HG03521 (cell line): Measurements from ENCODE around the gene MTF1.
"Not testable (repeated sequence)": the region's sequence is repeated elsewhere in the genome, so short reads cannot be mapped to it uniquely, and the experiment has no call there.

Experiments used
- ATAC-seq: cut with Tn5 transposase; IDR thresholded peaks from one replicate; pipeline ENCODE4 v1.9.1; 2021; ENCODE audit warnings: mild to moderate bottlenecking, moderate library complexity; ENCODE audit not compliant: unreplicated experiment

MTF1 gene

GRCh38 chr1:37794372-37795339, 64.7 kb downstream of the MTF1 start:
- peak; percentile 28 for ATAC-seq

GRCh38 chr1:37793773-37794371, 65.5 kb downstream of the MTF1 start, which contains the start of gene MANEAL:
Gene MANEAL, plus strand, starts transcription at chr1:37793847. Its CDS starts 336 bp downstream, at chr1:37794183.
- peak; percentile 58 for ATAC-seq

DNA sequence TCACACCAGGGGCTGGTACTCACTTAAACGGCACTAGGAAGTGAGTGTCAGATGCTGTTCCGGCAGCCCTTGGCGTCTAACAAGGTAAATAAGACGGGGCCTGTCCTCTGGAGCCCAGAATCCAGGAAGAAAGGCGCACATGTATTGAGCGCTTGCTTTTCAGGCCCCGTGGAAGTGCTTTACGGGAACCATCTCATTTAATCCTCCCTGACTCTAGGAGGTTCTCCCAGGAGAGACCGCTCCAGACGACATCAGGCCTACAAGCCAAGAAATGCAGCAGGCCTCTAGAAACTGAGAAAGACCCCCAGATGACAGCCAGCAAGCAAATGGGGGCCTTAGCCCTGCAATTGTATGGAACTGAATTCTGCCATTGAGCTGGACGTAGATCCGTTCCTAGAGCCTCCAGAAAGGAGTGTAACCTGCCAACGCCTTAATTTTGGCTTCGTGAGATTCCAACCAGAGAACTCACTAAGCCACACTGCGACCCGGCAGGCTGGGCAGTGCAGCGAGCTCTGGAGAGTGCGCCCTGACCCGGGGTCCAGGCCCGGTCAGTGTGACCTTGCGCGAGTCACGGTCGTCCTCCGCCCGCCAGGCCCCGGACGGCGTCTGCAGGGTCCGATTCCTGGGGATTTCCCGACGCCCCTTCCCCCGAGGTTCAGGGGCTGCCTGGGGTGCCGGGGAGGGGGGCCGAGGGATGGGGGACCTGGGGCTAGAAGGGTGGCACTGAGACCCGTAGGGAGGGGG, 66.3 kb downstream of the MTF1 start:
- ATAC-seq, result no peak

DNA sequence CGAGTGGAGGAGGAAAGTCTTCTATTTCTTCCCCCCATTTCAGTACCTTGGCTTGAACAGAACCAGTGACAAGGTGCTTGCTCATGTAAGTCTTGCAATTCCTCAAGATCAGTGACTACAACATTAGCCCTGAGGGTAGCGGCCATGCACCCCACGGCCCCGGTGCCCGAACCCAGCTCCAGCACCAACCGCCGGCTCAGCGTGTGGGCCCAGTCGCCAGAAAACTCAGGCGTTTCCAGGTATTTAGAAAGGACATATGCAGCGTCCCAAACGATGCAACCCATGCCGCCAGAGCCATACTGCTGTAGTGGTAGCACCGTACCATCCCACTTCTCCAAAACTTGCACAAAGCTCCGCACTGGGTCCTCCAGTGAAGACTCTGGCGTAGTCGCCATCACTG, 76.9 kb downstream of the MTF1 start:
- no peak for ATAC-seq

- ATAC-seq, result no peak
Observed at GRCh38 chr1:37778654-37779053, 80.7 kb downstream of the MTF1 start.

DNA sequence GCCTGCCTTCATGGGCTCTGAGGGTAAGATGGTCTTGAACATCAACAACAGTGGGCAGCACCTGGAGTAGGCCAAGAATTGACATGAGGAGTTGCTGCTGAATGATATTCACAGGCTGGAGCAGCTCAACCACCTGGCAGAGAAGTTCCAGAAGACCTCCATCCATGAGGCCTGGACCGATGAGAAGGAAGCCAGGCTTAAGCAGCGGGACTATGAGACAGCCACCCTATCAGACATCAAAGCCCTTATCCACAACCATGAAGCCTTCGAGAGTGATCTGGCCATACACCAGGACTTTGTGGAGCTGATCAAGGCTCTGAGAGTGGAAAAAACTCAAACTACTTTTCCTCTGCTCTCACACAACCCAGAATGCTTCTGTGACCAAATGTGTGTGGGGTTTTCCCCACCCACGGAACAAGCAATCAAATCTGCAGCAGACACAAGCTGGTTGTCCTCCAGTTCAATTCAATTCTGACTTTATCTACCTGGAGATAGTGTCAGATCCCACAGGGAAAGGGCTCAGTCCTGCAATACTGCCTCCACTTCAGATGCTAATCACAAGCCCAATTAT, 82.4 kb downstream of the MTF1 start:
- ATAC-seq, result no peak

DNA sequence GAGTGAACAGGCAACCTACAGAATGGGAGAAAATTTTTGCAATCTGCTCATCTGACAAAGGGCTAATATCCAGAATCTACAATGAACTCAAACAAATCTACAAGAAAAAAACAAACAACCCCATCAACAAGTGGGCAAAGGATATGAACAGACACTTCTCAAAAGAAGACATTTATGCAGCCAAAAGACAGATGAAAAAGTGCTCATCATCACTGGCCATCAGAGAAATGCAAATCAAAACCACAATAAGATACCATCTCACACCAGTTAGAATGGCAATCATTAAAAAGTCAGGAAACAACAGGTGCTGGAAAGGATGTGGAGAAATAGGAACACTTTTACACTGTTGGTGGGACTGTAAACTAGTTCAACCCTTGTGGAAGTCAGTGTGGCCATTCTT, 88.0 kb downstream of the MTF1 start:
- not testable (repeated sequence) for ATAC-seq

DNA sequence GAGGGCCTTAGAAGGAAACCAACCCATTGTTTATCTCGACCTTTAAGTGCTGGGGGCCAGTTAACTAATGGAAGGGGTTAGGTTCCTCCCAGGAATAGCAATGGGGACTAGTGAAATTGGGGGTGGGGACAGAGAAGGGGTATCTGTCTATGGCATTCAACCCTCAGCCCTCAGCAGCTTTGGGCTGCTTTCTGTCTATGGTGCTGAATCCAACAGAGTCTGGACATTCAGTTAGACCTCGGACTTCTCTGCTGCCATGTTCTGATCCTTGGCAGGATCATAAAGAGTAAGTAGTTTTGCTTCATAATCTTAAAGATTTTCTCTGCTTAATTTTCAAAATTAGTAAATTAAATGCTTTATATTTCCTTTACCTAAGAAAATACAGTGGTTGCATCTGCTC, 91.9 kb downstream of the MTF1 start:
- ATAC-seq, result no peak

DNA sequence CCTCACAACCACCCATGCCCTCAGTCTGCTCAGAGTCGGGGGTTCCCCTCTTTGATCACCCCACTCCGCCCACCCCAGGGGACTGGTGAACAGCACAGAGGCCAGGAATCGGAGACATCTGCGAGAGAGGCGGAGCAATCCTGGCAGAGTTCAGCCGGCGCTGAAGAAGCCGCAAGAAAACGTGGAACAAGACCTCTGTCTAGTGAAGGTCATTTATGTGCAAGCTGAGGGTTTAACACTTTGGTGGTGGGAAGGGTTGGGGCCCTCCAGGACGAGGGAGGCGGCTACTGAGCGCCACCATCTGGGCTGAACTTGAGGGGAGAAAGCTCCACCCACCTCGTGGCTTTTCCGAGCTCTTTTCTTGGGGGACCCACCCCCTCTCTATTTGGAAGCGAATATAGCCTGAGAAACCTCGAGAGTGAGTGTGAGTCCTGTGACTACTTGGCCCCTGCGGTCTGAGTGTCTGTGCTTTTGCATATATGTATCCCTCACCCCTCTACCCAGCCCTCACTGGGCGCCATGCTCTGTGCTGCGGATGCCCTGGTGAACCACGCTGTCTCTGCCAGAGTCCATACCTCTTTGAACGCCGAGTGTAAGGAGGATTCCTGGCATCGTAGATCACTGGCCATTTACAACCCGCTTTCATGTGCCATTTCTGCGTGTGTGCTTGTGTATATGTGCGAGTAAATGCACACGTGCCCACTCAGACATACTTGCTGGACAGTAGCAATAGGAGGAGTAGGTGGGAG, 93.3 kb downstream of the MTF1 start:
- no peak for ATAC-seq

- no peak for ATAC-seq
Observed at GRCh38 chr1:37764888-37765441, 94.4 kb downstream of the MTF1 start, which contains the start of gene EPHA10. Gene EPHA10, minus strand, starts transcription at chr1:37765120. Its CDS starts 54 bp downstream, at chr1:37765066.

- no peak for ATAC-seq
Observed at GRCh38 chr1:37764414-37764825, 95.0 kb downstream of the MTF1 start.

DNA sequence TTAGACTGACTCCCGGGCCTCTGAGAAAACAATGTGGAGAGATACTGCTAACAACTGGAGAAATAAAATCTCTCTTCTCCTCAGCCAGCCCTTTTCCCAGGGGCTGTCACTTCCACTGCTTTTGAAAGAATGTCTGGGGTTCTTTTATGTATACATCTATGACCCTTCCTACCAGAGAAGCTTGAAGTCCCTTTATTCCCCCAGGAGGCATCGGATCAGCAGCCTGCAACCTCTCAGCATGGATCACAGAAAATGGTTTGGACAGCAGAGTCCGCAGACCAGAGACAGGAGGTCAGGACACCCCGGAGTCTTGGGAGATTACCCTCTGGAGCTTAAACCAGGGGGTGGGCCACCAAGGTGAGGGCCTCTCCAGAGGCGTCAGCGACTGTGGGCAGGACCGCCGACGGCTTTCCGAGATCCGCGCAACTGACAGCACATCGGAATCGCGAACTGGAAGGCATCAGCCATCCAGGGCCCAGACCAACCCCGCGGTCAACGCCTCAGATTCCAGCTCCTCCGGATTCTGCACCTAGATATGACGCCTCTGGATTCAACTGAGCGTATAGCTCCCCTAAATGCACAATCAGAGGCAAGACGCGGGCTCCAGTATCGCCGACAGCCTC, 95.5 kb downstream of the MTF1 start:
- ATAC-seq, result no peak

DNA sequence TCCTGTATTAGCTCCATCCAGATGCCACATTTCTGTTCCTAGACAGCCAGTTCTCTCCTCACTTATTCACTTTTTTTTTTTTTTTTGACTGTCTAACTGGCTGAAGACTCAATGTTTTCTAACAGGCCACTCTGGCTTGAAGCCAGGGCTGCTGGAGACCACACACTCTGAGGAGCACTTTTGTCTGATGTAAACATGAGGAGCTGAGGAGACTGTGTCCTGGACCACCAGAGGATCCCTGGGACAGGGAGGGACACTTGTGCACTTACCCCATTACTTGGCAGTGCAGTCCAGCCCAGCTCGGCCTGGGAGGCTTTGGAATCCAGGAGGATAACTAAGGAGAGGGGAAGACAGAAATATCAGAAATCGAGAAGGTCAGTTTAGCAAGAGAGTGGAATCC, 96.9 kb downstream of the MTF1 start:
- no peak for ATAC-seq

DNA sequence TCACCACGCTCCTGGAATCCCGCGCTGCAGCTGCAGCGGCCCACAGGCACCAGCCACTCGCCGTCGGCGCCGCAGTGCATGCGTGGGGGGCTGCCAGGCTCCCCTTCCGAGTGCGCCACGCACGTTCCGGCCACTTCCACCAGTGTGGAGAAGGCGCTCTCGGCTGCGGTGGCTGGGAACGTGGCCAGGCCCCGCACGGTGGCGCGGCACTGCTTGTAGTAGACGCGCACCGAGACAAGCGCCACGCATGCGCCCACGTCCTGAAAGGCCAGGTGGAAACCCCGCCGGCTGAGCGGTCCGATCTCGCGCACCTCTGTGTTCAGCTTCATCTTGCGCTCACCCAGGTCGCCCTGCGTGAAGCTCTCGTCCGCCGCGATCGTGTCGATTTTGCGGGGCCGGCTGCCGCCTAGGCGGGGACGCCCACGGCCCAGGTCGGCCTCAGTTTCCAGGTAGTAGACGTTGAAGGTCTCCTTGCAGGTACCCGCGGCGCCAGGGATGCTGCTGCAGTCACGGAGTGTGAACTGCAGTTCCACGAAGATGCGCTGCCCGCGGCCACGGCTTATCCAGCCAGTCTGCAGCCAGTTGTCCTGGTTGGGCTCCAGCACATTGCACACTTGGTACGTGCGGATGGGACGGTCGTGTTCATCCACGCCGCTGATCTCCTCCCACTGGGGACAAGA, 97.8 kb downstream of the MTF1 start:
- no peak for ATAC-seq
